ENCODE data around the gene UBR3.
"Not testable (repeated sequence)": the region's sequence is repeated elsewhere in the genome, so short reads cannot be mapped to it uniquely, and the experiment has no call there.

The UBR3 gene

DNA sequence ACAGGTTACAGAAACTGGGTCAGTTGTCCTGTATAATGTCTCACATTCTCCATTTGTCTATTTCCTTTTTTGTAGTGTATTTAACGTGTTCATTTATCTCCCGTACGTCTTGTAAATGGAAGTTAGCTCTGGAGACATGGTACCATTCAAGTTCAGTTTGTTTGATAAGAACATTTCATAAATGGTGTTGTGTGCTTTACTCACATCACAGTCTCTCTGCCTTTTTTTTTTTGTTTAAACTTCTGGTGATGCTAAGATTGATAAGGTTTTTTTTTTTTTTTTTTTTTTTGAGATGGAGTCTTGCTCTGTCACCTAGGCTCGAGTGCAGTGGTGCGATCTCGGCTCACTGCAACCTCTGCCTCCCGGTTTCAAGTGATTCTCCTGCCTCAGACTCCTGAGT lies 41.7 kb downstream of the UBR3 start:
- no peak for DNase-seq

- DNase-seq: not testable (repeated sequence)
Observed at GRCh38 chr2:169871369-169871768, 44.1 kb downstream of the UBR3 start.

- DNase-seq: no peak
Observed at GRCh38 chr2:169871994-169872393, 44.7 kb downstream of the UBR3 start.

GRCh38 chr2:169877398-169877797 lies 50.1 kb downstream of the UBR3 start:
- DNase-seq: no peak

DNA sequence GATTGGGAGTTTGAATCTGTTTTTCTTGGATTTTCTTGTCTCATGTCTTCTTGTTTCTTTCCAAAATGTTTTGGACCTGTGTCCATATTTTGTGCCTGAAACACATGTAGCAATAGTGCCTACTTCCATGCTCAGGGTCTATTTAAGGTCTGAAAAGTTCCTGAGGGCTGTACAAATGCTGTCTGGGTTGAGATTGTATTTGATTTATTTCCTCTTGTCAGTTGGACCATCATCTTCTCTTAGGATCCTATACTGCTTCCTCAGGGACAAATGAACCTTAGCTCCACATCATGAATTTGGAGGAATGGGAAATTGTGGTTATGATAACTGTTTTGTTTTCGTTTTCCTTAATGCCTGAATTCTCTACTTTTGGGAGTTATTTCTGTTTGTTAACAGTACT lies 59.9 kb downstream of the UBR3 start:
- no peak for DNase-seq

GRCh38 chr2:169891593-169892298 lies 64.5 kb downstream of the UBR3 start:
- DNase-seq: no peak

- DNase-seq: no peak
Observed at GRCh38 chr2:169892951-169893350, 65.7 kb downstream of the UBR3 start.

DNA sequence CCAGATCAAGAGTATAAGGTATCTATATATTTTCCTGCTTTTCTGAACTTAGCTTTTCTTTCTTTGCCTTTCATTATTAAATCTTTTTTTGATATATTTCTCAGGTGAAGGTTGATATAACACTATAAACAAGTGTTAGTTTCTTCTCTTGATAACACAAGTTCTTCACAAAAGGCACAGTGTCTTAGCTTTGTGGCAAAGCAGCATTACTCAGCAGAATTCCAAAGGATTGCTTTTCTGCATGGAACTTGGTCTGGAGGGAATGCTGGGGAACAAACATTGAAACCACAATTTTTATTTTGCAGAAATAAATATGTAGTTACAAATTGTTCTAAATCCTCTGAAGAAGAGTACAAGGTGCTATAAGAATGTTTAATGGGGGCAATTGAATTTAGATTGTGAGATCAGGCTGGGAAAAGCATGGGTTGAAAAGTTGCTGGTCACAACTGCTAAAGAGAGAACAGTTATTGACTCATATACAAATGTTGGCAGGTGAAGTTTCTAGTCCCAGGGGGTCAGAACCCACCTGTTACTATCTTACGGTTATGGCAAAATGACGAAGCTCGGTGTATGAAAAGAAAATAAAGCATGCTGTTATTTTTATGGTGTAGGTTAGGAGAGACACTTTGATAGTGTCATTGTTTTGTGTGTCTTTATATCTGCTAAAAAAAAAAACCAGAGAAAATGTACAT lies 68.2 kb downstream of the UBR3 start:
- no peak for DNase-seq

DNA sequence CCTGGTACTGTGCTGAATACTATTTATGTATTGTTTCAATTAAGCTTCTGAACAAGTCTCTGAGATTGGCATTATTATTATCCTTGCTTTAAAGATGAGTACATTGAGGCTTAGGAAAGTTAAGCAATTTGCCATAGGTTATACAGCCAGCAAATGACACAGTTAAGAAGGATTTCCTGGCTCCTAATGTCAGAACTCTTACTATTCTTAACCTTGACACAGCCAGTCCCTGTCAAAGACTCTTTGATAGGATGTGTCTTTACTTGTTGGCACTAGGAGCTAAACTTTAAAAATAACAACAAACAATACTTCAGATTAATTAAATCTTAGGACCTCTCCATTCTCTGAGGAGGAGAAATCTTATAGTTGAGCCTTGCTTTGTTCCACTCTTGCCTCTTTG lies 70.6 kb downstream of the UBR3 start:
- no peak for DNase-seq

DNA sequence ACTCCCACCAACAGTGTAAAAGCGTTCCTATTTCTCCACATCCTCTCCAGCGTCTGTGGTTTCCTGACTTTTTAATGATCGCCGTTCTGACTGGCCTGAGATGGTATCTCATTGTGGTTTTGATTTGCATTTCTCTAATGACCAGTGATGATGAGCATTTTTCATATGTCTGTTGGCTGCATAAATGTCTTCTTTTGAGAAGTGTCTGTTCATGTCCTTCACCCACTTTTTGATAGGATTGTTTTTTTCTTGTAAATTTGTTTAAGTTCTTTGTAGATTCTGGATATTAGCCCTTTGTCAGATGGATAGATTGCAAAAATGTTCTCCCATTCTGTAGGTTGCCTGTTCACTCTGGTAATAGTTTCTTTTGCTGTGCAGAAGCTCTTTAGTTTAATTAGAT lies 72.8 kb downstream of the UBR3 start:
- not testable (repeated sequence) for DNase-seq

DNA sequence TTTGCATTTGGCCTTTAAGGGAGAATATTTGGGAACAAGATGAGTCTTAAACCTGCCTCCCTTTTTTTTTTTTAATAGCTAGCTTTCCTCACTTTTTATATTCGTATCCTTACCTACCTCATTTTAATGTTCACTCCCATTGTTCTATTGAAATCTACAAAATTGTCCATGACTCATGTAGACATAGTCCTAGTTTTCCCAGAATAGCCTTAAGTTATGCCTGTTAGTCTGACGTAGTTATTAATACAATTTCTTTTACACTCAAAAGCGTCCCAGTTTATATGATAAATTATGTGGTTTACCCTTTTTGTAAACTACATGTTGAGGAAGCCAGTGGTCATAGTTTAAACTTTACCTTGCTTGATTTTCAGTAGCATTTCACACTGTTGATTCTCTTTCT lies 73.4 kb downstream of the UBR3 start:
- DNase-seq: no peak

DNA sequence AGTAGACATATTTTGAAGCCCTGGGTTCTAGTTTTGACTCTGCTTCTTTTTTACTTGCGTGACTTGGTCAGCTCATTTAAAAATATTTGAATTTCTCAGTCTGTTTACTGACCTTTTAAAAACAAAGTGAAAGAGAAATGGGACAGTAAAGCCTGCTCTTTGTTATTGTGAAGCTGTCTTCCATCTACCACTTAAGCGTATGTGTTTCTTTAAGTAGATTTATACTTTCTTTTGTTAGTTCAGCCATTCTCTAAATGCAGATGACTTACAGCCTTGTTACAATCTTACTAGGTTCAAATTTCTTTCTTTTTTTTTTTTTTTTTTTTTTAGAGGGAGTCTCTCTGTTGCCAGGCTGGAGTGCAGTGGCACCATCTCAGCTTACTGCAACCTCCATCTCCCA lies 79.5 kb downstream of the UBR3 start:
- no peak for DNase-seq

GRCh38 chr2:169909376-169909775 lies 82.1 kb downstream of the UBR3 start:
- no peak for DNase-seq

GRCh38 chr2:169910109-169910799 lies 83.0 kb downstream of the UBR3 start:
- DNase-seq: no peak

- no peak for DNase-seq
Observed at GRCh38 chr2:169911119-169911518, 83.9 kb downstream of the UBR3 start.

- DNase-seq: no peak
Observed at GRCh38 chr2:169916623-169917022, 89.4 kb downstream of the UBR3 start.

GRCh38 chr2:169923977-169924376 lies 96.7 kb downstream of the UBR3 start:
- DNase-seq: no peak

DNA sequence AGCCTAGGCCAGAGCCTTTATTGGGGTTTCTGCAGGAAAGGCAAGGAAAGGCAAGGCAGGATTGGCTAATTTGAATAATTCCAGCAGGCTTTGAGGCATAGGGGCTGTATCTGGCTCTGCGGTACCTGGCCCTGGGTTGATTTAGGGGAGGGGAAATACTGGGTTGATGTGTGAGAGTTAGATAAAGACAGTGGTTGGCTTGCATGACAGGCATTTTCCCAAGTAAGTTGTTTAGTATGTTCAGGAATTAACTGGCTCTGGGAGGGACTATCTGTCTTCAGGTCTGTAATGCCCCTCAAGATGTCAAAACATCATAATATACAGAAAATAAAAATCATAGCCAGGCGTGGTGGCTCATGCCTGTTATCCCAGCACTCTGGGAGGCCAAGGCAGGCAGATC lies 98.7 kb downstream of the UBR3 start:
- no peak for DNase-seq

- no peak for DNase-seq
Observed at GRCh38 chr2:169928463-169928864, 101.2 kb downstream of the UBR3 start.

DNA sequence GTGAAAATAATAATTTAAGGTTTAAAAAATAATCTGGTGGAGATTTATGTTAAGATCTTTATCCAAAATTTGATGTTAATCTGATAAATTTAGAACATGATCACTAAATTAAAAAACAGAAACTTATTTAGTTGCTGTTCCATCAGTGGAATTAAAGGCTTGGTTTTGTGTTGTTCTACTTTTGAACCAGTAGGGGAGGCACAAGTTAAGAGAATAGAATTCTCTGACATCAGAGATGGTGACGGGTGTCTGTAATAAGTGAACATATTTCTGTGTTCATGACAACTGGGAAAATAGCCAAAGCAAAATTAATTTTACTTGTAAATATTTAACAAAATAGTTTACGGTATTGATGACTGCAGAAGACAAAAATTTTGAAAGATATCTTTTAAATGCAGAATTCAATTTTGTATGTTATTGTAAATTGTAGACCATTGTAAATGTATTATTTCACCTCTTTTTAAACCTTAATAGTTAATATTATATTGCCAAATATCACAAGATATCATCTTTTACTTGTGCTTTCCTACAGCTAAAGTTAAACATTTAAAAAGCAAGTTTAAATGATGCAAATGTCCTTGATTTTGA lies 106.0 kb downstream of the UBR3 start:
- no peak for DNase-seq

- DNase-seq: not testable (repeated sequence)
Observed at GRCh38 chr2:169936652-169937051, 109.4 kb downstream of the UBR3 start.

DNA sequence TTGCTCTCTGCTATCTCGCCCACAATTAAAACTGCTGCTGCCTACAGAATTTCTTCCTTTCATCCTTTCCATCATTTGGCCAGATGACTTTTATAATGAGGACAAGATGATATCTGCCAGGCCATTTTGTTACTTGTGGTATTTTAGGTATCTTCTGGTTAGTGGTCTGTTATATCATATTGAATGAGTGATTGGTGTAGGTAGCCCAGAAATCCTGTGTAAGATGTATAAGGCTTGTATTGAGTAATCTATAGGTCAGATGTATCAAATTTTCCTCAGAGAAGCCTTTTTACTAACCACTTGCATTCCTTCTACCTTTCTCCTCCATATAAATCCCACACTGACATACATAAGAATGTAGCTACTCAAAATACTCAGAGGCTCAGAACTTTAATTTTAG lies 118.3 kb downstream of the UBR3 start:
- DNase-seq: no peak

DNA sequence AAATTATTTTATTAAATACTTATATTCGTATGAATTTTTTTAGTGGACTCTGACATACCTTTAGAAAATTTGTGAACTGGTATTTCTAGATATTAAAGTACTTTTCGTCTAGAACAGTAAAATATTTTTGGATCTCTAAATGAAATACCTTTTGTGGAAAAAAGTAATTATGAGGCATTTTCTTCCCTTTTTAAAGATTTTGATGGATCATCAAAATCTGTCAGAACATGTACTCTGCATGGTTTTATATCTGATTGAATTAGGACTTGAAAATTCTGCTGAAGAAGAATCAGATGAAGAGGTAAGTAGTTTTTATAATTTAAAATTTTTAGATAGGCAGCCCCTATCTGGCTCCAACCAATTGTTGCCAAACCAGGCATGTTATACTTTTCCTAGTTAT lies 118.8 kb downstream of the UBR3 start:
- no peak for DNase-seq

GRCh38 chr2:169946546-169946945 lies 119.3 kb downstream of the UBR3 start:
- no peak for DNase-seq

Measured in activated CD4-positive, alpha-beta T cell treated with anti-CD3 and anti-CD28 coated beads, Interleukin-2, amount 50 U/mL, for 1 hour (primary cell).